Natural killer cell (primary cell): ENCODE results near the gene FCGR2B. TPM values are rescaled to one million over a fixed set of nuclear protein-coding genes. Genes with fewer than 3 reads are reported as not detected.
"Not testable (repeated sequence)": the region's sequence is repeated elsewhere in the genome, so short reads cannot be mapped to it uniquely, and the experiment has no call there.

Experiments
- ATAC-seq, 3 donors: fragments of 150-1000 bp in 2 of 3; fragments of 200-7000 bp in 1 of 3; cut with Tn5 transposase; 1 replicate in 1 of 3; 2 replicates in 2 of 3; pipeline ENCODE4 v1.10.0; 2021; ENCODE audit warnings: mild to moderate bottlenecking in 2 of 3, moderate library complexity in 2 of 3
- DNase-seq, 2 donors: peaks; one replicate each; pipeline versions ENCODE4 v3.0.0 to v3.0.0-alpha.2; 2013 to 2021; ENCODE audit warnings: mixed read lengths in 1 of 2
- H3K27ac ChIP-seq: one replicate; pipeline ENCODE4 v1.5.1; 2013; ENCODE audit warnings: mild to moderate bottlenecking, low read length
- H3K27me3 ChIP-seq: one replicate; pipeline ENCODE4 v1.6.1; 2013; ENCODE audit warnings: low read length; ENCODE audit not compliant: control insufficient read depth, insufficient read depth
- H3K36me3 ChIP-seq: one replicate; pipeline ENCODE4 v1.6.1; 2013; ENCODE audit warnings: low read length; ENCODE audit not compliant: control insufficient read depth, insufficient read depth
- H3K4me1 ChIP-seq: one replicate; pipeline ENCODE4 v1.6.1; 2013; ENCODE audit warnings: low read length; ENCODE audit not compliant: control insufficient read depth, insufficient read depth
- H3K4me3 ChIP-seq: one replicate; pipeline ENCODE4 v1.5.1; 2013; ENCODE audit warnings: low read length
- H3K9me3 ChIP-seq: one replicate; pipeline ENCODE4 v1.6.1; 2013; ENCODE audit warnings: low read length; ENCODE audit not compliant: control insufficient read depth, insufficient read depth
- H3K27ac Mint-ChIP-seq, 2 donors: one replicate each; pipeline ENCODE4 v1.8.0; 2022; ENCODE audit warnings: mild to moderate bottlenecking in 2 of 2, mixed read lengths in 2 of 2, moderate library complexity in 1 of 2
- H3K27me3 Mint-ChIP-seq, 2 donors: one replicate each; pipeline ENCODE4 v1.8.0; 2022; ENCODE audit warnings: low read depth in 2 of 2, mixed read lengths in 2 of 2
- H3K36me3 Mint-ChIP-seq: one replicate; pipeline ENCODE4 v1.8.0; 2022; ENCODE audit warnings: mixed read lengths
- H3K4me1 Mint-ChIP-seq, 2 donors: one replicate each; pipeline ENCODE4 v1.8.0; 2022; ENCODE audit warnings: mixed read lengths in 2 of 2
- H3K4me3 Mint-ChIP-seq: one replicate; pipeline ENCODE4 v1.8.0; 2022; ENCODE audit warnings: mild to moderate bottlenecking, moderate library complexity, mixed read lengths
- H3K9me3 Mint-ChIP-seq, 2 donors: one replicate each; pipeline ENCODE4 v1.8.0; 2022; ENCODE audit warnings: mixed read lengths in 2 of 2
- WGBS: methylation state at CpG from one replicate; pipeline ENCODE4 v1.1.7; 2013; ENCODE audit warnings: missing lambda C conversion rate; ENCODE audit not compliant: insufficient coverage; 5-methylcytosine and 5-hydroxymethylcytosine counted together
- intact Hi-C: fragments of 100-400 bp; cut with micrococcal nuclease; formaldehyde crosslinking; loops from one replicate; pipeline ENCODE4 v1.14.2; 2022
- total RNA-seq, 4 donors: library from RNA; stranded (reverse); fragments of 120-200 nt in 1 of 4; gene quantifications; one replicate each; pipeline versions ENCODE4 v1.2.3 to v1.2.4, GENCODE V29; 2013 to 2022
- TF ChIP-seq, protein P1 (sequence below): fragments of 200-600 bp; IDR thresholded peaks from one replicate; pipeline ENCODE4 v1.8.0; 2022; ENCODE audit warnings: antibody characterized with exemption

FCGR2B gene
- total RNA-seq, 3 donors from 2014 or later (not counting 1 experiment from before 2014, with no cell fraction given), result 12.6 to 76.9 (median 17.0) TPM

GRCh38 chr1:161647507-161648360 is 15.2 kb upstream of the FCGR2B start:
- H3K36me3 Mint-ChIP-seq, H3K4me3 Mint-ChIP-seq, H3K9me3 ChIP-seq, H3K27ac ChIP-seq, H3K27me3 Mint-ChIP-seq, H3K4me1 ChIP-seq, H3K27me3 ChIP-seq, H3K4me3 ChIP-seq, H3K9me3 Mint-ChIP-seq, H3K36me3 ChIP-seq: not testable (repeated sequence)
- TF ChIP-seq, protein P1, sequence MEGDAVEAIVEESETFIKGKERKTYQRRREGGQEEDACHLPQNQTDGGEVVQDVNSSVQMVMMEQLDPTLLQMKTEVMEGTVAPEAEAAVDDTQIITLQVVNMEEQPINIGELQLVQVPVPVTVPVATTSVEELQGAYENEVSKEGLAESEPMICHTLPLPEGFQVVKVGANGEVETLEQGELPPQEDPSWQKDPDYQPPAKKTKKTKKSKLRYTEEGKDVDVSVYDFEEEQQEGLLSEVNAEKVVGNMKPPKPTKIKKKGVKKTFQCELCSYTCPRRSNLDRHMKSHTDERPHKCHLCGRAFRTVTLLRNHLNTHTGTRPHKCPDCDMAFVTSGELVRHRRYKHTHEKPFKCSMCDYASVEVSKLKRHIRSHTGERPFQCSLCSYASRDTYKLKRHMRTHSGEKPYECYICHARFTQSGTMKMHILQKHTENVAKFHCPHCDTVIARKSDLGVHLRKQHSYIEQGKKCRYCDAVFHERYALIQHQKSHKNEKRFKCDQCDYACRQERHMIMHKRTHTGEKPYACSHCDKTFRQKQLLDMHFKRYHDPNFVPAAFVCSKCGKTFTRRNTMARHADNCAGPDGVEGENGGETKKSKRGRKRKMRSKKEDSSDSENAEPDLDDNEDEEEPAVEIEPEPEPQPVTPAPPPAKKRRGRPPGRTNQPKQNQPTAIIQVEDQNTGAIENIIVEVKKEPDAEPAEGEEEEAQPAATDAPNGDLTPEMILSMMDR, result peak; percentile 36
- peak in 1 of 2 donors; percentile 57 for DNase-seq
- ATAC-seq, result peak; percentile 46 to 72 (median 69)
- intact Hi-C loops, result loop anchor here (1.0 kb wide), 1 partner anchor 94 kb away; no protein-coding TSS in a partner anchor
- WGBS, result 53% methylated on average over 10 of the region's 13 CpGs
- peaks cover 12 to 21% of the 10 kb centered on the region in 2 donors for H3K4me1 Mint-ChIP-seq
- H3K27ac Mint-ChIP-seq, result peak overlapping the region; percentile 10 to 59

DNA sequence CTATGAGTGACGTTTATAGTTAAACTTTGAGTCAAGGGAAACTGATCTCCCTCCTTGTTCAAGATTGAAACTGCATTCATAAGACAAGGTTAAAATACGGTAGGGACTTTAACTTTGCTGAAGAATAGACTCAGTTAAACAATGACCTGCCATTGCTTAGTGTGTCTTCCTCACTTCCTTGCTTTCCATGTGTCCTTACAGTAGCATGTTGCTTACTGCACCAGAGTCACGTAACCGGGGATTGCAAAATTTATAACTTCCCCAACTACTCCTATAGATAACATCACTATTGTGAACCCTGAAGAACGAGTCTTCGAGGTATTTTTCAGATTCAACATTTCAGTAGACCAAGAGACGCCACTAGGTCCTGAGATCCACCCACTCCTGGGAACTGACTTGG is 9.4 kb upstream of the FCGR2B start:
- H3K27me3 Mint-ChIP-seq, H3K4me1 Mint-ChIP-seq, H3K4me1 ChIP-seq, H3K4me3 Mint-ChIP-seq, H3K36me3 ChIP-seq, H3K4me3 ChIP-seq, intact Hi-C loops, H3K27me3 ChIP-seq, H3K9me3 ChIP-seq, H3K9me3 Mint-ChIP-seq, H3K36me3 Mint-ChIP-seq, H3K27ac Mint-ChIP-seq, DNase-seq, H3K27ac ChIP-seq: not testable (repeated sequence)
- peak in 1 of 3 donors; percentile 74 for ATAC-seq
- WGBS, result no CpG with 5 or more reads among the region's 7 CpGs

GRCh38 chr1:161653971-161654370 is 9.0 kb upstream of the FCGR2B start:
- intact Hi-C loops, H3K27me3 Mint-ChIP-seq, H3K27ac Mint-ChIP-seq, H3K27ac ChIP-seq, H3K9me3 ChIP-seq, H3K36me3 ChIP-seq, H3K4me1 Mint-ChIP-seq, H3K4me3 ChIP-seq, H3K27me3 ChIP-seq, H3K36me3 Mint-ChIP-seq, DNase-seq, H3K4me1 ChIP-seq, H3K4me3 Mint-ChIP-seq, H3K9me3 Mint-ChIP-seq: not testable (repeated sequence)
- 50% methylated on average over 2 of the region's 6 CpGs for WGBS
- ATAC-seq, result peak in 1 of 3 donors; percentile 6

GRCh38 chr1:161658524-161658923 is 4.4 kb upstream of the FCGR2B start:
- DNase-seq, result not testable (repeated sequence)

GRCh38 chr1:161661660-161662311 is 1.2 kb upstream of the FCGR2B start:
- H3K36me3 Mint-ChIP-seq, H3K27me3 ChIP-seq, H3K9me3 Mint-ChIP-seq, H3K27ac ChIP-seq, intact Hi-C loops, H3K9me3 ChIP-seq, H3K4me1 ChIP-seq, H3K4me1 Mint-ChIP-seq, H3K4me3 Mint-ChIP-seq, DNase-seq, H3K27me3 Mint-ChIP-seq, H3K27ac Mint-ChIP-seq, H3K36me3 ChIP-seq, H3K4me3 ChIP-seq: not testable (repeated sequence)
- peak; percentile 96 to 98 (median 96) for ATAC-seq
- WGBS, result no CpG with 5 or more reads among the region's 9 CpGs

More at GRCh38 chr1:161658524-161658923, 4.4 kb upstream of the FCGR2B start:
- intact Hi-C loops, H3K27me3 Mint-ChIP-seq, H3K4me3 ChIP-seq, H3K4me3 Mint-ChIP-seq, H3K27me3 ChIP-seq, H3K36me3 Mint-ChIP-seq, H3K9me3 Mint-ChIP-seq, H3K4me1 Mint-ChIP-seq, H3K9me3 ChIP-seq, ATAC-seq, H3K27ac ChIP-seq, H3K36me3 ChIP-seq, H3K27ac Mint-ChIP-seq, H3K4me1 ChIP-seq: not testable (repeated sequence)

DNA sequence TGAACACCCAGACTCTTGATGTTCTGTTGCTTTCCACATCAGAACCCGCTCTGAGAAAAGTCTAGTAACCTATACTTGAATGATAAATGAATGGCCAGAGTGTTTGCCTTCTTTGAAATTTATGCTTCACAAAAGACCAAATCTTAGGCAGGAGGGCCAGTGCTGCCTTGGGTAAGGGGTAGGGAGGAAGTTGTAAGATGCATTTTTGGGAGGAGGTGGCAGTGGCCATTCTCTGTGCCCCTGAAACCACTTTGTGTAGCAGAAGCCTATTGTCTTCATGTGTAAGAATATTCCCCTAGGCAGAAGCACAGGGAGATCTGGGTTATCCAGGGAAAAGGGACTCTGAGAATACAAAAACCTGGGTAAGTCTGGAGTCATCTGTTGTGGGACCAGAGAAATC is 626 bp downstream of the FCGR2B start:
- H3K4me3 Mint-ChIP-seq, H3K27ac Mint-ChIP-seq, H3K4me3 ChIP-seq, H3K27me3 Mint-ChIP-seq, H3K36me3 ChIP-seq, DNase-seq, intact Hi-C loops, ATAC-seq, H3K9me3 ChIP-seq, H3K4me1 Mint-ChIP-seq, H3K27me3 ChIP-seq, H3K27ac ChIP-seq, H3K9me3 Mint-ChIP-seq, H3K4me1 ChIP-seq, H3K36me3 Mint-ChIP-seq: not testable (repeated sequence)
- no CpG with 5 or more reads among the region's 1 CpG for WGBS

- H3K27me3 ChIP-seq, H3K9me3 ChIP-seq, H3K36me3 Mint-ChIP-seq, H3K27ac Mint-ChIP-seq, H3K9me3 Mint-ChIP-seq, intact Hi-C loops, H3K36me3 ChIP-seq, H3K4me3 Mint-ChIP-seq, H3K4me1 Mint-ChIP-seq, H3K27ac ChIP-seq, H3K27me3 Mint-ChIP-seq, ATAC-seq, H3K4me3 ChIP-seq, H3K4me1 ChIP-seq, DNase-seq: not testable (repeated sequence)
- no CpG with 5 or more reads among the region's 4 CpGs for WGBS
Observed at GRCh38 chr1:161664689-161665088, 1.7 kb downstream of the FCGR2B start.
